HG03354 (cell line): ENCODE measurements around the gene DVL1.
"Not testable (repeated sequence)": the region's sequence is repeated elsewhere in the genome, so short reads cannot be mapped to it uniquely, and the experiment has no call there.

Source experiments
- ATAC-seq: cut with Tn5 transposase; IDR thresholded peaks from one replicate; pipeline ENCODE4 v1.9.1; 2021; ENCODE audit warnings: mild to moderate bottlenecking; ENCODE audit not compliant: unreplicated experiment, poor library complexity, severe bottlenecking

The DVL1 gene

GRCh38 chr1:1349256-1350012, at the start of gene DVL1:
TSS of gene DVL1 (minus strand) at chr1:1349418. CDS start at chr1:1349065, 353 bp downstream.
- ATAC-seq: peak; percentile 64

- peak; percentile 2 for ATAC-seq
Observed at GRCh38 chr1:1398677-1399186, 49.5 kb upstream of the DVL1 start.

GRCh38 chr1:1397839-1398523, 48.8 kb upstream of the DVL1 start:
- no peak for ATAC-seq

GRCh38 chr1:1395166-1395565, 45.9 kb upstream of the DVL1 start:
- ATAC-seq: no peak

- ATAC-seq: no peak
Observed at GRCh38 chr1:1394116-1394515, 44.9 kb upstream of the DVL1 start.

GRCh38 chr1:1393428-1393827, 44.2 kb upstream of the DVL1 start:
- ATAC-seq: no peak

- no peak for ATAC-seq
Observed at GRCh38 chr1:1393014-1393413, 43.8 kb upstream of the DVL1 start.

GRCh38 chr1:1391225-1391624, 42.0 kb upstream of the DVL1 start:
- ATAC-seq: no peak

GRCh38 chr1:1390675-1391074, 41.5 kb upstream of the DVL1 start:
- no peak for ATAC-seq

- no peak for ATAC-seq
Observed at GRCh38 chr1:1388078-1388472, 38.9 kb upstream of the DVL1 start.

- ATAC-seq: no peak
Observed at GRCh38 chr1:1387098-1388077, 38.2 kb upstream of the DVL1 start.

GRCh38 chr1:1385931-1386330, 36.7 kb upstream of the DVL1 start:
- no peak for ATAC-seq

GRCh38 chr1:1385339-1385738, 36.1 kb upstream of the DVL1 start:
- not testable (repeated sequence) for ATAC-seq

GRCh38 chr1:1381294-1381693, 32.1 kb upstream of the DVL1 start:
- ATAC-seq: no peak

- ATAC-seq: no peak
Observed at GRCh38 chr1:1380860-1381259, 31.6 kb upstream of the DVL1 start.

GRCh38 chr1:1377540-1378205, 28.5 kb upstream of the DVL1 start:
- no peak for ATAC-seq

- ATAC-seq: no peak
Observed at GRCh38 chr1:1376551-1377226, 27.5 kb upstream of the DVL1 start.

GRCh38 chr1:1374929-1375662, 25.9 kb upstream of the DVL1 start, which contains the start of gene AURKAIP1:
TSS of gene AURKAIP1 (minus strand) at chr1:1375207. CDS start at chr1:1374756, 451 bp downstream.
- peak; percentile 87 for ATAC-seq
